ENCODE results near the gene ATPAF1. TPM values are rescaled to one million over a fixed set of nuclear protein-coding genes. Genes with fewer than 3 reads are reported as not detected.
A peak's percentile ranks its signal among the peaks of the same experiment; 100 is the strongest.

ATPAF1 gene
- total and polyA plus RNA-seq, 2 donors (not counting 1 experiment from before 2014, with no cell fraction given), result 65.6 to 72.1 TPM

DNA sequence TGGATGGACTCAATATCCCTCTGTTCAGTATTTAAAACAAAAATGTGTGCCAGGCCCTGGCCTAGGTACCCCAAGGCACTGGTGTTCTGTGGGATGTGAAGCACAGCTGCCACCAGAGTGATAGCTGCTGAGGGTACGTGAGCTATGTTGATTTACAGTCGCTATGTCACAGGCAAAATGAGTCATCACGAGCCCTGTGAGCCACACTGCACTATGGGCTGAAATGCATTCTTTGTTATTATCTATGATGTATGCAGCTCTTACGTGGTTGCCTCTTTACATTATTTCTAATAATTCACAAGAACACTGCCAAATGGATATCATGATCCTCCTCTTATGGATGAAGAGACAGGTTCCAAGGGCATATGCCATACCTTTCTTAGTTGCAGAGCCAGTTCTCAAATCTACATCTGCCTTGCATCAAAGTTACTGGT lies 5.6 kb upstream of the ATPAF1 start:
- no peak overlapping the region for H3K27ac ChIP-seq (ENCODE audit: insufficient read depth, low read length)
- no peak overlapping the region for H3K9ac ChIP-seq (ENCODE audit: insufficient read depth, low read length)
- peak; percentile 30 to 40 for DNase-seq (ENCODE audit: low read depth in 2 of 2)
- H4K20me1 ChIP-seq (ENCODE audit: control insufficient read depth, extremely low read depth, insufficient read depth, low read length), result no peaks in the 10 kb centered on the region
- peaks cover 2% of the 10 kb centered on the region for H3K36me3 ChIP-seq (ENCODE audit: control insufficient read depth, insufficient read depth, low read length)
- no peak overlapping the region for H2AFZ ChIP-seq (ENCODE audit: low read length)
- no peaks in the 10 kb centered on the region for H3K79me2 ChIP-seq (ENCODE audit: control insufficient read depth, insufficient read depth, low read length)
- no peaks in the 10 kb centered on the region for H3K4me1 ChIP-seq (ENCODE audit: control insufficient read depth, extremely low read depth, insufficient read depth, low read length)
- H3K27me3 ChIP-seq (ENCODE audit: control insufficient read depth, insufficient read depth, low read length), result no peaks in the 10 kb centered on the region
- TF ChIP-seq, protein P1, sequence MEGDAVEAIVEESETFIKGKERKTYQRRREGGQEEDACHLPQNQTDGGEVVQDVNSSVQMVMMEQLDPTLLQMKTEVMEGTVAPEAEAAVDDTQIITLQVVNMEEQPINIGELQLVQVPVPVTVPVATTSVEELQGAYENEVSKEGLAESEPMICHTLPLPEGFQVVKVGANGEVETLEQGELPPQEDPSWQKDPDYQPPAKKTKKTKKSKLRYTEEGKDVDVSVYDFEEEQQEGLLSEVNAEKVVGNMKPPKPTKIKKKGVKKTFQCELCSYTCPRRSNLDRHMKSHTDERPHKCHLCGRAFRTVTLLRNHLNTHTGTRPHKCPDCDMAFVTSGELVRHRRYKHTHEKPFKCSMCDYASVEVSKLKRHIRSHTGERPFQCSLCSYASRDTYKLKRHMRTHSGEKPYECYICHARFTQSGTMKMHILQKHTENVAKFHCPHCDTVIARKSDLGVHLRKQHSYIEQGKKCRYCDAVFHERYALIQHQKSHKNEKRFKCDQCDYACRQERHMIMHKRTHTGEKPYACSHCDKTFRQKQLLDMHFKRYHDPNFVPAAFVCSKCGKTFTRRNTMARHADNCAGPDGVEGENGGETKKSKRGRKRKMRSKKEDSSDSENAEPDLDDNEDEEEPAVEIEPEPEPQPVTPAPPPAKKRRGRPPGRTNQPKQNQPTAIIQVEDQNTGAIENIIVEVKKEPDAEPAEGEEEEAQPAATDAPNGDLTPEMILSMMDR (conservative IDR thresholded peaks at IDR 0.05 in 1 of 2, IDR thresholded peaks at IDR 0.05 in 1 of 2; ENCODE audit: low read depth in 1 of 2, low read length in 2 of 2), result no peak
- no peak for TF ChIP-seq EZH2 (IDR thresholded peaks at IDR 0.05; ENCODE audit: low read length, missing control alignments)
- H3K4me3 ChIP-seq (replicated peaks in 1 of 4; ENCODE audit: control extremely low read depth in 1 of 4, insufficient read depth in 1 of 4, low read depth in 3 of 4, low read length in 4 of 4), result no peak overlapping the region
- H3K9me3 ChIP-seq (ENCODE audit: control insufficient read depth, insufficient read depth, low read depth, low read length), result no peaks in the 10 kb centered on the region
- no peak overlapping the region for H3K4me2 ChIP-seq (ENCODE audit: extremely low read depth, insufficient read depth, low read length)

DNA sequence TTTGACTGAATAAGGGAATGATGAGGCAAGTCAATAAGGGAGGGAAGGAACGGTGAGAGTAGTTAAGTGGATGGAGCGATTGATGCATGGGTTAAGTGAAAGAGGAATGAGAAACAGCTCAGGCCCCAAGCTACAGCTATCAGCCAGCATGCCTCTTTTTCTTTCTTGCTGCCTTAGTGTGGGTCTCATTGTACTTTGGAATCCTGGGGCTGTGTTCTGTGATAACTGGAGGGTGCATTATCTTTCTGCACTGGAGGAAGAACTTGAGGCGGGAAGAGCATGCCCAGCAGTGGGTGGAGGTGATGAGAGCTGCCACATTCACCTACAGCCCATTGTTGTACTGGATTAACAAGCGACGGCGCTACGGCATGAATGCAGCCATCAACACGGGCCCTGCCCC lies 4.5 kb upstream of the ATPAF1 start:
- no peaks in the 10 kb centered on the region for H3K36me3 ChIP-seq (ENCODE audit: control insufficient read depth, insufficient read depth, low read length)
- H3K9me3 ChIP-seq (ENCODE audit: control insufficient read depth, insufficient read depth, low read depth, low read length), result no peaks in the 10 kb centered on the region
- H3K4me3 ChIP-seq (replicated peaks in 1 of 4; ENCODE audit: control extremely low read depth in 1 of 4, insufficient read depth in 1 of 4, low read depth in 3 of 4, low read length in 4 of 4), result no peak overlapping the region
- no peak for DNase-seq (ENCODE audit: low read depth in 2 of 2)
- no peak overlapping the region for H3K9ac ChIP-seq (ENCODE audit: insufficient read depth, low read length)
- H3K27ac ChIP-seq (ENCODE audit: insufficient read depth, low read length), result no peak overlapping the region
- H3K79me2 ChIP-seq (ENCODE audit: control insufficient read depth, insufficient read depth, low read length), result peaks cover under 1% of the 10 kb centered on the region
- no peaks in the 10 kb centered on the region for H4K20me1 ChIP-seq (ENCODE audit: control insufficient read depth, extremely low read depth, insufficient read depth, low read length)
- H3K27me3 ChIP-seq (ENCODE audit: control insufficient read depth, insufficient read depth, low read length), result no peaks in the 10 kb centered on the region
- H3K4me2 ChIP-seq (ENCODE audit: extremely low read depth, insufficient read depth, low read length), result no peak overlapping the region
- H2AFZ ChIP-seq (ENCODE audit: low read length), result no peak overlapping the region
- no peak for TF ChIP-seq EZH2 (IDR thresholded peaks at IDR 0.05; ENCODE audit: low read length, missing control alignments)
- H3K4me1 ChIP-seq (ENCODE audit: control insufficient read depth, extremely low read depth, insufficient read depth, low read length), result no peaks in the 10 kb centered on the region

DNA sequence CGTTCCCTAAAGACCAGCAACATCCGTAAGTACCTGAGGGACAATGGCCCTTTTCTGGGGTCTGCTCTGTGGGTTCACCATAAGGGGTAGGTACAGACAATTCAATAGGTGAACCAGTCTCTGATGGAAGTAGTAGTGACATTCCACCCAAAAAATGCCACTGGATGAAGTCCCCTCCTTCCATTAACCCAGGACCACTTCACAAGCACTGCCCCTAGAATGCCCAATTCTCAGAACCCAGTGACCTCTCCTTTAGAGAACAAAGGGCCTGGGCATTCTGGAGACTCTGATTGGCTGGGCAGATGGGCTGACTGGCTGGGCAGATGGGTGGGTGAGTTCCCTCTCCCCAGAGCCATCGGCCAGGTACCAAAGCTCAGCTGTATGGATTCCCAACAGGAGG lies 3.4 kb upstream of the ATPAF1 start, which contains the start of gene TEX38:
TSS of gene TEX38 (plus strand) at position 301 of the 400 bp plus-strand sequence. CDS start at position 382, 81 bp downstream.
- TF ChIP-seq, protein P1 (conservative IDR thresholded peaks at IDR 0.05 in 1 of 2, IDR thresholded peaks at IDR 0.05 in 1 of 2; ENCODE audit: low read depth in 1 of 2, low read length in 2 of 2), result no peak
- no peak for TF ChIP-seq EZH2 (IDR thresholded peaks at IDR 0.05; ENCODE audit: low read length, missing control alignments)
- H3K27me3 ChIP-seq (ENCODE audit: control insufficient read depth, insufficient read depth, low read length), result no peaks in the 10 kb centered on the region
- H3K79me2 ChIP-seq (ENCODE audit: control insufficient read depth, insufficient read depth, low read length), result peaks cover 6% of the 10 kb centered on the region
- peaks cover 2% of the 10 kb centered on the region for H3K4me1 ChIP-seq (ENCODE audit: control insufficient read depth, extremely low read depth, insufficient read depth, low read length)
- H4K20me1 ChIP-seq (ENCODE audit: control insufficient read depth, extremely low read depth, insufficient read depth, low read length), result no peaks in the 10 kb centered on the region
- DNase-seq (ENCODE audit: low read depth in 2 of 2), result no peak
- H3K4me3 ChIP-seq (replicated peaks in 1 of 4; ENCODE audit: control extremely low read depth in 1 of 4, insufficient read depth in 1 of 4, low read depth in 3 of 4, low read length in 4 of 4), result no peak within 1 kb of the TSS
- H2AFZ ChIP-seq (ENCODE audit: low read length), result no peak within 1 kb of the TSS
- no peaks in the 10 kb centered on the region for H3K36me3 ChIP-seq (ENCODE audit: control insufficient read depth, insufficient read depth, low read length)
- H3K27ac ChIP-seq (ENCODE audit: insufficient read depth, low read length), result no peak within 1 kb of the TSS
- no peaks in the 10 kb centered on the region for H3K9me3 ChIP-seq (ENCODE audit: control insufficient read depth, insufficient read depth, low read depth, low read length)
- H3K4me2 ChIP-seq (ENCODE audit: extremely low read depth, insufficient read depth, low read length), result no peak within 1 kb of the TSS
- H3K9ac ChIP-seq (ENCODE audit: insufficient read depth, low read length), result no peak within 1 kb of the TSS

Data from fibroblast of lung (primary cell).